NCI-H128 (cell line): Measurements from ENCODE around the gene KRT78.

ENCODE experiments used
- DNase-seq: peaks from one replicate; lab custom pipeline; 2025; ENCODE audit not compliant: unreplicated experiment; lab: John Stamatoyannopoulos, UW

Gene KRT78

DNA sequence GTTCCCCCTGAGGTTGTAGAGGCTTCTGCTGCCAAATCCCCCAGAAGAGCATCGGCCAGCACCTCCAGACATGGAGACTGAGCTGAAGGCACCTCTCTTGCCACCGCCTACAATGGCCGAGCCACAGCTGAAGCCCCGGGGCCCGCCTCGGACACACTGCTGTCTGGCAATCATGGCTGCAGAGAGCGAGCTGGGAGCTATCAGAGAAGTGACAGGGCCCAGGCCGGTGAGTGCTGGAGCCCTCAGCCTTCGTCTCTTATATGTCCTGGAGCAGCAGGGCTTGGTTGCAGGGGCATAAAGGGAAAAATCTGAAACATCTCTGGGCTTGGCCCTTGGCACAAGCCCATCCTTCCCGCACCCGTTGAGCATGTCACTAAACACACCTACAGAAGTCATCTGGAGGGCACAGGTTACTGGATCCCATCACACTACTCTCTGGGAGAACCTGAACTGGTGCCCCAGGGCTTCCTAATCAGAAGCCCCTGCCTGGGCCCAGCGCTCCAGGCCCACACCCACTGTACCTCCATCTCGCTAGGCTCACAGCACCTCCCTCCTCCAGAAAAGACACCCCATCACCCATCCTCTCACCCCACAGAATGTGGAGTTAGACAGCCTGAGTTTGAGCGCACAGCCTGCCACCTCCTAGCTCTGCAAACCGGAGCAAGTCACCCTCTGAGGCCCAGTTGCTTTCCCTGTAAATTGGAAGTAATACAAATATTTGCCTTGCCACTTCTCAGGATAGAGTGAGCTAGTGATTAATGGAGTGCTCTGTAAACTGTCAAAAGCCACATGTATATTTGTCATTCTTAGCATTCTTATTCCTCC lies 34.7 kb downstream of the KRT78 start, which contains the start of gene KRT4:
TSS of gene KRT4 (minus strand) at position 232 of the 825 bp plus-strand sequence. CDS start at position 174, 58 bp downstream.
- DNase-seq: no peak

DNA sequence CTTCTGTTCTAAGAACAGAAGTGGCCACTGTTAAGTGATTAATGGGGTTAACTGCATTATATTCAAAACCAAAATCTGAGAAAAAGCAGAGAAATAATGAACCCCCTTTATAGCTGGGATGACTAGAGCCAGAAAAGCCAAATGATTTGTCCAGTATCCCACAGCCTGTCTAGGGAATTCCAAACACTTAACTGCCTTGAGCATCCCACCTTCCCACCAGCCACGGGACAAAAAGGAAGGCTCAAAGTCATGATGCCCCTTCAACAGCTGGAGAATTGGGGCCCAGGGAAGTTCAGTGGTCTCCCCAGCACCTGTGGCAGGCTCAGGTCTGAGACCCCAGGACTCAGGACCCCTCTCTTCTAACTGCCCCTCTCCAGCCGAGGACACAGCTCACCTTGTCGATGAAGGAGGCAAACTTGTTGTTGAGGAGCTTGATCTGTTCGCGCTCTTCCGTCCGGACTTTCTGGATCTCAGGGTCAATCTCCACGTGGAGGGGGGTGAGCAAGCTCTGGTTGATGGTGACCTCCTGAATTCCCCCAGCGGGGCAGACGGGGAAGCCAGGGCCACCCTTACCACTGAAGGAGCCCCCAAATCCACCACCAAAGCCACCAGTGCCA lies 35.5 kb downstream of the KRT78 start:
- no peak for DNase-seq

DNA sequence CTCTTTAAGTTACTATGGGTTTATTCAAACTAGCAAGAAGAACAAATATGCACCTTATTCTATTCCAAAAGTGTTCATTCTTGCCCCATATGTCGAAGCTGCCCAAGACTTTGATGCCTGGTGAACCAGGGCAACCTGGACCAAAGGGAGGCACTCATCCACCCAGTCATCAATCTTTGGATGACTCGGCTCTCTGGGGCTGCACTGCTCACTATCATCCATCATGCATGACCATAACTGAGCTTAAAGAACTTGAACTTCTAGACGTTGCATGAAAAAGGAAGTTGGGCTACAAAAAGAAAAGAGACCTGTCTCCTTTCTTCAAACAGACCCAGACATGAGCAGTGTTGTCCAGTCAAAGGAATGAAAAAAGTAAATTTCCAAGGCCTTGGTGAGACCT lies 36.0 kb downstream of the KRT78 start:
- DNase-seq: no peak

DNA sequence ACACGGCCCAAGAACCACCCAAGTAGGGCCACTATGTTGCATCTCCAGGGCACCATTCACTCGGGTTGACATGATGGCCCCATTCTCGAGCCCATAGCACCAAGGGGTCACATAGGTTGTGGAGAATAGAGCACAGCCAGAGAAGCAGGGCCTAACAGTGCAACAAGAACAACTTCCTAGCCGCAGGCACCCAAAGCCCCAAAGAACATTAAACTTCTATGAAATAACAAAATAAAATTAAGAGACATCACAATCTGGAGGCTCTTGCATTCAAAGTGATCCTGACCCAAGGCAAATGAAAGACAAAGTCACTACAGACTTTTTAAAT lies 36.8 kb downstream of the KRT78 start:
- no peak for DNase-seq

DNA sequence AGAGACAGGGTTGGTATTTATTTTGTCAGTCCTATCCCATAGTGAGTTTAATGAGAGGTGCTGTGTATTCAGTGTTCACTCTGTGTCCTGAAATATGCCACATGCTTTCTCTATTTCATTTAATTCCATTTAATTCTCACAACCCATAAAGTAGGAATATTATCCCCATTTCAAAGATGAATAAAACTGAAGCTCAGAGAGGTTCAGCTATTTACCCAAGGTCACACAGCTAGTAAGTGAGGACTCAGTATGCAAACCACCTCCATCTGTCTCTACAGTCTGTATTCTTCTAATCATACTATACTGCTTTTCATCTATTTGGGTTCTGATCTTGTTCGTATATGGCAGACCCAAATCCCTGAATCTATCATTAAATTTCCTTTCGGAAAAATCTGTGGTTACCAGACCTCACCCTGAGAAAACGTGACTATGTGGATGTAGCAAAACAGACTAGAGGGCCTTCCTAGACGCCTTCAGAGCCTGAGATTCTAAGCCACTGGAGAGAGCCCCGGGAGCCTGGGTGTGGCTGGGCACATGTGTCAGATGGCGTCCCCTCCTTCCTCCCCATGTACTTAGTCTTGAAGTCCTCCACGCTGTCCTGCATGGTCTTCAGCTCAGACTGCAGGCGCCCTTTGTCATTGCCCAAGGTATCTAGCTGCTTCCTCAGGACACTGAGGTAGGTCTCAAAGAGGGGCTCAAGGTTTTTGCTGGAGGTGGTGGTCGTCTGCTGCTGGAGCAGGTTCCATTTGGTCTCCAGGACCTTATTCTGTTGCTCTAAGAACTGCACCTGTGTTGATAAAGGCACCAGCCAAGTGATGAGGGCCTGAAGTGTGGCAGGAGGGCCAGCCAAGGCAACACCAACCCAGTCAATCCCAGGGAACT lies 37.4 kb downstream of the KRT78 start:
- DNase-seq: no peak

DNA sequence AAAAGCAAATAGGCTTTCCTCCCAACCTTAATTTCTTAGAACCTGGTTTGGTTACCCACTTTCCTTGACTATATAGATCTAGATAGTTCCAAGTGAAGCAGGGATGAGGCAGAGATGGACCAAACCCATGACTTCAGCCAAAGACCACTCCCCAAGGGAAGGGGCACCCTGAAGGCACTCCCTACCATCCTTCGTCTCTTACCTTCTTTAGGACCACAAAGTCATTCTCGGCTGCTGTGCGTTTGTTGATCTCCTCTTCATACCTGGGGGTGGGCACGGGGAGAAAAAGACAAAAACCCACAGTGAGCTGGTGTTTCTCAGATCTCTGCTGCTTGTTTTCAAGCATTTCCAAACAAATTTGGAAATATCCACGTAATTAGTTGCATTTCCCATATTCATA lies 38.2 kb downstream of the KRT78 start:
- no peak for DNase-seq

DNA sequence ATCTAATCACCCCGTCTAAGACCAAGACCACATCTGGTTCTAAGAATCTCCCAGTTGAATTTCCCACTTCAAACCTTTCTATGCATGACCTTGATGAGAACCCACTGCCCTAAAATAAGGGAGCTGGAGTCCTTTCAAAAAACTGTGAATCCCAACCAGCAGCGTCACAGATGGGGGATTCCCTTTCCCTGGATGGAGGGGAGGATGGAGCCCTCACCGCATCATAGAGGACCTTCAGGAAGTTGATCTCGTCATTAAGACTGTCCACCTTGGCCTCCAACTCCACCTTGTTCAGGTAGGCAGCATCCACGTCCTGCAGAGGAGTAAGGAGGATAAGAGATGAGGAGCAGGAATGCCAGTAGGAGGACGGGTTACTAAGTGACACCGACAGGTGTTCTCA lies 39.6 kb downstream of the KRT78 start:
- DNase-seq: no peak

DNA sequence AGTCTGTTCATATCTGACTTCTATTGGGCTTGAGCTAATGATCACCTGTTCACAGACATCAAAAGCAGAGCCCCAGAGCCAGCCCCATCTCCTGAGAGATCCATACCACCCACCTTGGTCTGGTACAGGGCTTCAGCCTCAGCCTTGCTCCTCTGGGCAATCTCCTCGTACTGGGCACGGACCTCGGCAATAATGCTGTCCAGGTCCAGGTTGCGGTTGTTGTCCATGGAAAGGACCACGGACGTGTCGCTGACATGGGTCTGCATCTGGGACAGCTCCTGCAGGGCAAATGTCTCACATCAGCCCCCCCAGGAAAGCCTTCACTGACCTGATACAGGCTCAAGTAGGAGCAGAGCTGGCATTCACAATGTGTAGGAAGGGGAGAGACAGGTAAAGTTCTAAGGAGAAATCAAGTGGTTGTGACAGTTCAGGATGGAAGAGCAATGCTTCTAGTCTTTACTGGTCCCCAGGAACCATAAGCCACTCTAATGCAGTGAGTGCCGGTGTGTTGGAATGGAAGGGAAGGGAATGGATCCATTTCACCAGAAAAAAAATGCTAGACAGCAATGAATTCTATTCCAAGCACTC lies 40.1 kb downstream of the KRT78 start:
- DNase-seq: no peak

DNA sequence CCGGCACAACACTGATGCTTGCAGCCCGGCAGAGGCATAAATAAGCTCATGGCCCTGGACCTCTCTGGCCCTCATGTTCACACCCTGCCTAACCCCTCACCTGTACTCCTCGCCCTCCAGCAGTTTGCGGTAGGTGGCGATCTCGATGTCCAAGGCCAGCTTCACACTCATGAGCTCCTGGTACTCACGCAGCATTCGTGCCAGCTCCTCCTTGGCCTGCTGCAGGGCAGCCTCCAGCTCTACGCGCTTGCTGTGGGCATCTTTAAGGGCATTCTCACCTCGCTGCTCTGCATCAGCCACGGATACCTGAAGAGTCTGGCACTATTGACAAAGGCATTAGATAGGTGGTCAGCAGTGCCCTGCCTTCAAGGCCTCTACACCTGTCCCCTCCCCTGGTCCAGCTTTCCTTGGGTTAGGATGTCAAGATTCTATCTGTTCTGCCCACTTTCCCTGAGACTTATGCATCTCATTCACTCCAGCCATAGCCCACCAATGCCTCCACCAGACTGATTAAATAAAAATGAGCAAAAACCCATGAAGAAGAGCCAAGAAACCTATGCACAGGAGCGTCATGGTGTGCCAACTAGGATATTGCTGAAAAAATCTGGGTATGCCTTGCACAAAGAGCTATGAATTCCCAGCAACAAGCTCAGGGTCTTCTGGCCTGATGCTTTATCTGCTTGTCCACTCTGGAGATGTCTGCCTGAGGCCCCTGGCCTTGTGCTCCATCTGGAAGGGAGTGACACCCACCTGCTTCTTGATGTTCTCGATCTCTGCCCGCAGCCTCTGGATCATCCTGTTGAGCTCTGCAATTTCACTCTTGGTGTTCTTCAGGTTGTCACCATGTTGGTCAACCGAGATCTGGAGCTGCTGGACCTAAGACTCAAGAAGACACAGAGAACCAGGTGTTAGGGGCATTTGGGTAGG lies 41.0 kb downstream of the KRT78 start:
- no peak for DNase-seq

DNA sequence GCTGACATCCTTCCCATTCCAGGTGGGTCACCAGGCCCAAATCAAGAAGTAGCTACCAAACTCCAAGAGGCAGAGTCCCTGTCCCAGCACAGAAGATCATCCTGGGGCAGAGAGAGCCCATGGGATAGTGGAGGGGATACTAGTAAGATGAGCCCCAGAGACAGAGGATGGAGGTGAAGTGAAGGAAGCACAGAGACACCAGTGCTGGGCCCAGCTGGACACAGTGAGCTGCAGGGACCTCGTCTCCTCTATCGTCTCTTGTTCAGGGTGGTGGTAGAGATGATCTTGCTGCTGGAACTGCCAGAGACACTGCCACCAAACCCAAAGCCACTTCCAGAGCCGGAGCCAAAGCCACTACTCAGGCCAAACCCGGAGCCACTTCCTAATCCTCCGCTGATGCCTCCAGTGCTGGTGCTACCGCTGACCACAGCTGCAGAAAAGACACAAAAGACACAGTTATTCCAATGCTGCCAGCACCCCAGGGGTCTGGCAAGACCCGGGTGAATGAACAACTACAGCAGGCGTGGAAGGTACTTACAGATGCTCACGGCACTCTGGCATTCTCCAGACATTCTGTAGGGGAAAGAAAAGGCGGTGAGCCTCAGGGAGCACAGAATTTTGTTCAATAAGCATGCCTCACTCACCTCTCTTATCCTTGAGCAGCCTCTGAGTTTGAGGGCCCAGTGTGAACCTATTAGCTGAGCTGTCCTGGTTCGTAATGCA lies 41.8 kb downstream of the KRT78 start:
- no peak for DNase-seq

DNA sequence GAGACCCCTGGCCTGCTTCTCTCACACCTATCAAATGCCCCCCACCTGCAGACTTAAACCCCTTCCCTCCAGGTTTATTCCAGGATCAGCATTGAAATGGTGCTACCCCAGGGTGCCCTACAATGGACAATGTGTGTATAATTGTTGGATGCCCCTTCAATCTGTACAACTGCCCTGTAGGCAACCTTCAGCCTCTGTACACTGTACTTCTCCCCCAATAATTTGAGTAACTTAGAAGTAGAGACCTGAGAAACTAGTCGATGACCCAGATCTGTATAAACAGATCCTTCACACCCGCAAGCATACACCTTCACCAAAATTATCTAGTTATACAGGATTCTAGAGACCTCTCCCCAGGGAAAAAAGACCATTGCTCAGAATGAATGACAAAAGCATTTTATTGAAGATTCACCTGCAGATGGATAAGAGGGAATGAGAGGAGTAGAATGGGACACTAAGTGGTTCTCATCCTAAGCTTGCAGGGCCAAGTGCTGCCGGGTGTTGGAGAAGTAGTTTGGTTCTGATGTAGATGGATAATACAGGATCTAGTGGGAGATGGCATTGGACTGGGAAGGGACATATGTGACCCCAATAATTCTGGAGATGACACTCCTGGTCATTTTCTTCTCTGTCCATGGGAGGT lies 42.5 kb downstream of the KRT78 start:
- DNase-seq: no peak

DNA sequence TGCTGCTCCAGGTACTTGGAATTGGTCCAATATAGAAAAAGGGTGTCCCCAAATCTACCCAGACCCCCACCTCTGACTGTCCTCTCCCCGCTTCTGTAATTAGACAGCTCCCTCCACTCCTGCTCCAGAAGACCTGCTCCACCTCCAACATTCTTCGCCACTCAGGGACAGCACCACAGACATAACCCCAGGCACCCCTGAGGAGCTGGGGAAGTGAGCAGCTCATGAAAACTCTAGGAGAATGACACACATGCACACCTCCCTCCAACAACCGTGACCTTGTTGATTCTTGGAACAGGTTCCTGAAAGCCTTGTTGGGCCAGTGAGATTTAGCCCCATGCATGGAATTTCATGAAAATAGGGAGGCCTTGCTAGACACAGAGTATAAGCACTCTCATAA lies 43.1 kb downstream of the KRT78 start:
- DNase-seq: no peak

DNA sequence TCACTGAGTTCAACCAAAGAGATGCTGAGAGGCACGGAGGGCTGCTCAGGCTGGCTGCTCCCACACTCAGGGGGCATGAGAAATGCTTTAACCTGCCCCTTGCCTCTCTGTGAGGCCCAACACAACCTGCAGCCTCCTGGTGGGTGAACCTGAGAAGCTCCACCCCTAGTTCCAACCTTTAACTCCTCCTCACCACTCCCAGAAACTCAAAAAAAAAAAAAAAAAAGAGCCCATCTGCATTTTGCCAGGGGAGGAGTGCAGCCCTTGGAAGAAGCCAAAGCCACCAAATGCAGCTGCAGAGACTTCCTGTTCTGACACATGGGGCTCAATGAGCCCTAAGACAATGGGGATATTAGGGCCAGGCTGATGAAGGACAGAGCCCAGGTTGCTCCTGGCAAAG lies 43.8 kb downstream of the KRT78 start:
- no peak for DNase-seq

DNA sequence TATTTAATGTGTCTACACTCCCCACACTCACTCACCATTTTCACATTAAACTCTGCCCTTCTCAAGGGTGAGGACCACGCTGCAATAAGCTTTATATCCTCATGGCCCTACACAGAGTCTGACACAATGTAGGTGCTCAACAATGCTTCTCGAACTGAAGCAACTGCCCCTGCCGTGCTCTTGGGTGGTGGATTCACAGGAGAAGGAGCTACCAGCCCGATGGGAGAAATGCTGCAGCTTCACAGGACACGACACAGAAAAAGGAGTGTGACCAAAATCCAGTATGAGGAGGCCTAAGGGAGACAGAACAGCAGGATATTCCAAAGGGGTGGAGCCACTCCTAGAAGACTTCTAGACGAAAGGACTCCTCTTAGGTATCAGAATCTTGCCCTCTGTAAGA lies 46.4 kb downstream of the KRT78 start:
- DNase-seq: no peak

DNA sequence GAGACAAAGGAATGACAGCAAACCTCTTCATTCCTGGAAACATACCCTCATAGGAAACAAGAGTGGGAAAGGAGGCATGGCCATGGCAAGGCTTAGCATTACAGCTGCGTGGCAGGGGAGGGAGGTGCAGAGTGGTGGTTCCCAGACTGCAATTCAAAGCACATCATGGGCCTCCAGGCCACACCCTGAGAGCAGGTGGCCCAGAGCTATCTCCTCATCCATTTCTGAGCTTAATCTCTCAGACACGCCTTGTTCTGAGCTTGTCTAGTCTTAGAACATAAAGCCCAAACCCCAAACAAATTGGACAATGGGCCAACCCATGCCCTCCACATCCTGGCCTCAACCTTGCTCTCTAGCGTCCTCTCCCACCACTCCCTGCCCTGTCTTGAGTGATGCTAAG lies 47.0 kb downstream of the KRT78 start:
- no peak for DNase-seq

DNA sequence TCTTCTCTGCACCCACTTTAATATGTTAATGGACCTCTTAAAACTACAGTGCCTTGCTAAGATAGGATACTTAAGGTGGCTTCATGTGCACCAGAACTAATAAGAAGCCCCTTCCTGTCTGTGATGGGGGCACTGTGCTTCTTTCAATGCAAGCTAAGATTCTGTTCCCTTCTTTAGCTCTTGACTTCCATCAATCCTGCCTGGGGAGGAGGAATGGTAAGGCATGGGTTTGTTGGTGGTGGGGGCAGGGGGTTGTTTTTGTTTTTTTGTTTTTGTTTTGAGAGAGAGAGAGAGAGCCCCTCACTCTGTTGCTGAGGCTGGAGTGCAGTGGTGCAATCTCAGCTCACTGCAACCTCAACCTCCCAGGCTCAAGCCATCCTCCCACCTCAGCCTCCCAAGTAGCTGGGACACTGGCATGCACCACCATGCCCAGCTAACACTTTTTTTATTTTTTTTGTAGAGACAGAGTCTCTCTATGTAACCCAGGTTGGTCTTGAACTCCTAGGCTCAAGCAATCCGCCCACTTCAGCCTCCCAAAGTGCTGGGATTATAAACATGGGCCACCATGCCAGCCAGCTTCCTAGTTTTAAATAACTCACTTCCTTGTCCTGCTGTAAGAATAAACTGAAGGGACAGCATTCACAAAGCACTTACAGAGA lies 48.4 kb downstream of the KRT78 start:
- no peak for DNase-seq

DNA sequence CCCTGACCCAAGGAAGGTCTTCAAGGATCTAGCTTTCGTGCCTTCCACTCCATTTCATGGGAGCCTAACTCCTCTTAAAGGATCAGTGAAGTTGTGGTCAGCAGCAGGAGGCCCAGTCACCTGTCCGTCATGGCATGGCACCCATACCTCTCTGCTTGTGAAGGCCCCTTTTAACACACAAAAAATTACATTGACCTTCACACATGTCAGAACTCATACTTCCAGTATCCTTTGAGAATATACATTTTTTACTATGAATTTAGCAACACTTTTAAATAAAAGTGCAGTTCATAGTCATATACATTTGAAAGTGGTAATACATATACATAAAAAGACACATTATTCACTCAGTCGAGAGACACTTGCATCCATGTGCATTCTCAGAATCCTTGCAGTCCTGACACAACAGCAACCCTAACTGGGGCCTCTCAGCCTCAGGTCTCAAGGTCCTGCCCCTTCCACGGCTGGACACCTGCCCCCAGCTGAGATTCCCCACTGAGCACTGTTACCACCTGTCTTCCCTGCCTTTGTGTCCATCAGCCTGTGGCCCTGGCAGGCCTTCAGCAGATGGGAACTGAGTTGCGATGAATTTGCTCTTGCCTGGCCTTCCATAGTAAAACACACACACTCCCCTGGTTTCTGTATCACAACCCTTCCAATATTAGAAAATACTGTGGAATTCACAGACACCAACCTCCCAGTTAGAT lies 49.1 kb downstream of the KRT78 start:
- no peak for DNase-seq
